Activated CD4-positive, alpha-beta memory T cell treated with anti-CD3 and anti-CD28 coated beads for 36 hours (primary cell): Measurements from ENCODE around the gene MAP2. TPM values are rescaled to one million over a fixed set of nuclear protein-coding genes. Genes with fewer than 3 reads are reported as not detected.

Source experiments
- CTCF ChIA-PET: fragments of 350-600 bp; sonication (Branson Sonifier 250); formaldehyde crosslinking; loops from one replicate; lab custom pipeline; 2021; ENCODE audit warnings: antibody characterized with exemption, inconsistent platforms; lab: Charles Lee
- POLR2A ChIA-PET: fragments of 350-600 bp; sonication (Branson Sonifier 250); formaldehyde crosslinking; loops from one replicate; lab custom pipeline; 2021; ENCODE audit warnings: antibody characterized with exemption; lab: Charles Lee
- DNase-seq: peaks from one replicate; pipeline ENCODE4 v3.0.0-alpha.2; 2020
- H3K27ac Mint-ChIP-seq: one replicate; pipeline ENCODE4 v1.8.0; 2021; ENCODE audit warnings: mixed read lengths
- H3K27me3 Mint-ChIP-seq: one replicate; pipeline ENCODE4 v1.8.0; 2021; ENCODE audit warnings: mixed read lengths
- H3K36me3 Mint-ChIP-seq: one replicate; pipeline ENCODE4 v1.8.0; 2021; ENCODE audit warnings: mixed read lengths
- H3K4me1 Mint-ChIP-seq: one replicate; pipeline ENCODE4 v1.8.0; 2021; ENCODE audit warnings: low read depth, mixed read lengths
- H3K4me3 Mint-ChIP-seq: one replicate; pipeline ENCODE4 v1.8.0; 2021; ENCODE audit warnings: mild to moderate bottlenecking, mixed read lengths
- H3K9me3 Mint-ChIP-seq: one replicate; pipeline ENCODE4 v1.8.0; 2021; ENCODE audit warnings: mixed read lengths
- intact Hi-C: fragments of 100-400 bp; cut with micrococcal nuclease; formaldehyde crosslinking; loops from one replicate; pipeline ENCODE4 v1.15.1; 2023
- total RNA-seq, 2 experiments: library from RNA; stranded (reverse); gene quantifications; one replicate each; pipeline ENCODE4 v1.2.3, GENCODE V29; 2021

The MAP2 gene
- total RNA-seq, 2 experiments from 2014 or later, result 0.07 to 0.27 TPM

- POLR2A ChIA-PET, result no interaction called here
Observed at GRCh38 chr2:209686448-209686847, 262.6 kb downstream of the MAP2 start.

DNA sequence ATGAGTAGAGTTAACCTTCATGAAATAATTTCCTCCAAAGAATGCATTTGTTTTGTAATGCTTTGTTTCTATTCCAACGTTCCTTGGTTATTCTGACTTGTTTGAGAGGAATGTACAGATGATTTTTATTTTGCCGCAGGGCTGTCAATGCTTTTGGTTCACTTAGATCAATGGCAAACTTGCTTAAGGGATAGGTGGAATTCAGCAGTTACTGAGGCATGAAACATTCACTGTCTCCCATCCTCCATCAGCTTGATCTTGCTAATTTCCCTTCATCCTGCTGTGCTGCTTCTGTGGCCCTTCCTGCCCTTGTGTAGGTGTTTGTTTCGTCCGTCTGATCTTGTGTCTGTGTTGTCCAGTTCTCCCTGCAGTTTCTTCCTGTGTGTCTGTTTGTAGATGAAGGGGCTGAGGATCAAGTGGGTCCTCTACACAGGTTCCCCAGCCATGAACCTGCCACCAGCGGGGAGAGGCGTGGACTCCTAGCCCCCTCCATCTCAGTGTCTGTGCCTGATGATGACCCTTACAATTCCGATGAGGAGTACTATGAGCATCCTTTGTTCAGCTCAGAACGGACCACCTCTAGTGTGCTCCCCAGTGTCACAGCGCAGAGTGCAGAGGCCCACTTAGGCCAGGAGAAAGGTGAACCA, 263.6 kb downstream of the MAP2 start:
- Mint-ChIP-seq H3K27me3 (no peaks in the 10 kb centered on the region), H3K9me3 (no peaks in the 10 kb centered on the region), H3K4me3 (no peak overlapping the region), H3K4me1 (no peaks in the 10 kb centered on the region), H3K27ac (no peak overlapping the region), H3K36me3 (no peaks in the 10 kb centered on the region)
- no peak for DNase-seq
- intact Hi-C loops, result no loop called here
- CTCF ChIA-PET, result no interaction called here
- POLR2A ChIA-PET, result no interaction called here

More at GRCh38 chr2:209686448-209686847, 262.6 kb downstream of the MAP2 start:
- no peak for DNase-seq
- Mint-ChIP-seq H3K27ac (no peak overlapping the region), H3K4me1 (no peaks in the 10 kb centered on the region), H3K27me3 (no peaks in the 10 kb centered on the region), H3K9me3 (no peaks in the 10 kb centered on the region), H3K4me3 (no peak overlapping the region), H3K36me3 (no peaks in the 10 kb centered on the region)
- CTCF ChIA-PET, result no interaction called here
- intact Hi-C loops, result no loop called here

GRCh38 chr2:209688385-209688784, 264.5 kb downstream of the MAP2 start:
- no peaks in the 10 kb centered on the region for H3K36me3 Mint-ChIP-seq
- no peak overlapping the region for H3K27ac Mint-ChIP-seq
- CTCF ChIA-PET, result no interaction called here
- DNase-seq, result no peak
- H3K27me3 Mint-ChIP-seq, result no peaks in the 10 kb centered on the region
- POLR2A ChIA-PET, result no interaction called here
- H3K9me3 Mint-ChIP-seq, result no peaks in the 10 kb centered on the region
- no peak overlapping the region for H3K4me3 Mint-ChIP-seq
- intact Hi-C loops, result no loop called here
- no peaks in the 10 kb centered on the region for H3K4me1 Mint-ChIP-seq

DNA sequence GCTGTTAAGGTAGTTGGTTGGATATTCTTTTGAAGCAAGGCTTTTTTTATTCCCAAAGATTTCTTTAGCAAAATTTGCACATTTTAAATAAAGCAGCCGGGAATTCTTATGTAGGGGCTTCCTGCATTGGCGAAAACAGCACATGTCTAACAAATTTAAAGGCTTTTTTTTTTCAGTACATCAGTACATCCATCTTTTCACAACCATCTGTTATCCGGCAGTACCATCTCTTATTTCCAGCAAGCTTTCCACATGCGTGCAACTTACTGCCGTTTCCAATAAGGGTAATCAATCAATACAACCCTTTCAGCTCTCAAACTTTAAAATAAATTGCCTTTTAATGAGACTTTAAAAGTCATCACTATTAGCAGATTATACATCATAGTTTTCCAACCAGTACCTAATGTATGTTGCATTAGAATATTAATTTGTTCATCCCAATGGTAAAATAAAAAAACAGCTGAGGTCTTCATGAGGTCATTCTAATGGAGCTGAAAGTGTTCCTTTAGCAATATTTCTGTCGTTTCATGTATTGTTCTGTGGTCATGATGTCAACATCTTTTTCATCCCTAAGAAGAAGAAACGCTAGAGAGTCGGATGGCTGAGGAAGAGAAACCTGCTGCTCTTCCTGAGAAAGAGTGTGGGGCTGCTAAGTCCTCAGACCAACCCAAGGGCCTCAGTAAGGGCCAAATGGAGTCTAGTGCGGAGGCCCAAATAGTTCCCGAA, 266.3 kb downstream of the MAP2 start:
- DNase-seq, result no peak
- ChIA-PET CTCF (no interaction called here), POLR2A (no interaction called here)
- no peaks in the 10 kb centered on the region for H3K36me3 Mint-ChIP-seq
- intact Hi-C loops, result no loop called here
- no peaks in the 10 kb centered on the region for H3K27me3 Mint-ChIP-seq
- no peak overlapping the region for H3K4me3 Mint-ChIP-seq
- H3K27ac Mint-ChIP-seq, result no peak overlapping the region
- H3K9me3 Mint-ChIP-seq, result no peaks in the 10 kb centered on the region
- no peaks in the 10 kb centered on the region for H3K4me1 Mint-ChIP-seq

DNA sequence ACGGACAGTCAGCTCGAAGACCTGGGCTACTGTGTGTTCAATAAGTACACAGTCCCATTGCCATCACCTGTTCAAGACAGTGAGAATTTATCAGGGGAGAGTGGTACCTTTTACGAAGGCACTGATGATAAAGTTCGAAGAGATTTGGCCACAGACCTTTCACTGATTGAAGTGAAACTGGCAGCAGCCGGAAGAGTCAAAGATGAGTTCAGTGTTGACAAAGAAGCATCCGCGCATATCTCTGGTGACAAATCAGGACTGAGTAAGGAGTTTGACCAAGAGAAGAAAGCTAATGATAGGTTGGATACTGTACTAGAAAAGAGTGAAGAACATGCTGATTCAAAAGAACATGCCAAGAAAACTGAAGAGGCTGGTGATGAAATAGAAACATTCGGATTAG, 270.9 kb downstream of the MAP2 start:
- peaks cover 6% of the 10 kb centered on the region for H3K4me1 Mint-ChIP-seq
- DNase-seq, result no peak
- no peaks in the 10 kb centered on the region for H3K36me3 Mint-ChIP-seq
- H3K27me3 Mint-ChIP-seq, result no peaks in the 10 kb centered on the region
- no peaks in the 10 kb centered on the region for H3K9me3 Mint-ChIP-seq
- ChIA-PET CTCF (no interaction called here), POLR2A (no interaction called here)
- no peak overlapping the region for H3K27ac Mint-ChIP-seq
- no peak overlapping the region for H3K4me3 Mint-ChIP-seq
- intact Hi-C loops, result no loop called here

DNA sequence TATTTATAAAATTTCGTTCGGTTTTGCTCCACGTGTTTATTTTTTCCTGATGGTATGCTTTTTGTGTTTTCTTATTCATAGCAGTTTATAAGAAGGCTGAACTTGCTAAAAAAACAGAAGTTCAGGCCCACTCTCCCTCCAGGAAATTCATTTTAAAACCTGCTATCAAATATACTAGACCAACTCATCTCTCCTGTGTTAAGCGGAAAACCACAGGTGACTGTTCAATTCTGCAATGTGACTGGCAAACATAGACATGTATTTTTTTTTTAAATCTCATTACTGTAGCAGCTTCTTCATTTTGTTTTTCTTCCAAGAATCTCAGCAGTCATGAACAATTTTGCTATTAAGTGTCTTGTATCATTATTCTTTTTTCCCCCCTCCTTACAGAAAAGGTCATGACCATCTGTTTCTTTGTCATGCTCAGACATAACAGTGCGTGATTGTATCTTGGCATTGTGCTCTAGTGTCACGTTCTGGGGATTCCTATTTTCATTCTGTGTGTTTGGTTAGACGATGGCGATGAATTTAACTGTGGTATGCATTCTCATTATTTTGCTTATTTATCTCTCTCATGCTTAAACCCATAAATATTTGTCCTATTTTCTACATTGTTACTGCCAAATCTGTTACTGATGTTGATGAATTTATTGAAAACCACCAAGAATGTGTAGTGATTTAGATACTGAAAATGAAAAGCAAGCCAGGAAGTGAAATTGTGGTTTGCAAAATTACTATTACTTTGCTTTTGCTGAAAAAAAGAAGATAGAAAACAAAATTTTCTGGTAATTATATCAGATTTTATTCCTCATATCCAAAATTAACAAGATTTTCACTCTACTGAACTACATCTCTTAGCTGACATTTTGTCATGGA, 273.2 kb downstream of the MAP2 start:
- H3K4me1 Mint-ChIP-seq, result peaks cover 6% of the 10 kb centered on the region
- no peak for DNase-seq
- no peaks in the 10 kb centered on the region for H3K27me3 Mint-ChIP-seq
- CTCF ChIA-PET, result no interaction called here
- no peak overlapping the region for H3K4me3 Mint-ChIP-seq
- no peak overlapping the region for H3K27ac Mint-ChIP-seq
- intact Hi-C loops, result no loop called here
- POLR2A ChIA-PET, result no interaction called here
- H3K36me3 Mint-ChIP-seq, result no peaks in the 10 kb centered on the region
- no peaks in the 10 kb centered on the region for H3K9me3 Mint-ChIP-seq

DNA sequence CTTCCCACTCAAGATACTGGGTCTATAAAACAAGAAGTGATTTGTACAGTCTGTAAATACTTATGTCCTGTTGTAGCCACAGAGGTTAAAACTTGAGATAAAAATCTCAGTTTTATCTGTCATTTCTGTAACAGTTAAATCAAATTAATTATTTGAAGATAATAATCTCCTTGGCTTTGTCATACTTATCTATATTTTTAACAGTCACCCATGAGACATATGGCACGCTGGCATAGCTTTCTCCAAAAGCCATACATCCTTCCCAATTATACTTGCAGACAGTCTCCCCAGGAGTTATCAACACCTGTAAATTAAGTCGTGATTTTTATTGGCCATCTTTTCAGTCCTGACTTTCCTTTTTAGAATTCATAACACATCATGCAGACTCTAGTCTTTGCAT, 278.9 kb downstream of the MAP2 start:
- H3K4me3 Mint-ChIP-seq, result no peak overlapping the region
- H3K9me3 Mint-ChIP-seq, result no peaks in the 10 kb centered on the region
- intact Hi-C loops, result no loop called here
- H3K36me3 Mint-ChIP-seq, result no peaks in the 10 kb centered on the region
- peaks cover 2% of the 10 kb centered on the region for H3K27me3 Mint-ChIP-seq
- H3K4me1 Mint-ChIP-seq, result no peaks in the 10 kb centered on the region
- POLR2A ChIA-PET, result no interaction called here
- CTCF ChIA-PET, result no interaction called here
- no peak overlapping the region for H3K27ac Mint-ChIP-seq
- DNase-seq, result no peak

- Mint-ChIP-seq H3K27me3 (no peaks in the 10 kb centered on the region), H3K9me3 (no peaks in the 10 kb centered on the region), H3K4me3 (no peak overlapping the region), H3K36me3 (no peaks in the 10 kb centered on the region), H3K4me1 (no peaks in the 10 kb centered on the region), H3K27ac (no peak overlapping the region)
- ChIA-PET CTCF (no interaction called here), POLR2A (no interaction called here)
- intact Hi-C loops, result no loop called here
- no peak for DNase-seq
Observed at GRCh38 chr2:209713219-209713618, 289.4 kb downstream of the MAP2 start.

GRCh38 chr2:209719034-209719433, 295.2 kb downstream of the MAP2 start:
- Mint-ChIP-seq H3K27ac (no peak overlapping the region), H3K36me3 (no peaks in the 10 kb centered on the region), H3K4me3 (no peak overlapping the region), H3K9me3 (no peaks in the 10 kb centered on the region), H3K4me1 (no peaks in the 10 kb centered on the region), H3K27me3 (no peaks in the 10 kb centered on the region)
- POLR2A ChIA-PET, result no interaction called here
- CTCF ChIA-PET, result no interaction called here
- intact Hi-C loops, result no loop called here
- no peak for DNase-seq

GRCh38 chr2:209721497-209721896, 297.6 kb downstream of the MAP2 start:
- no peak for DNase-seq
- H3K27ac Mint-ChIP-seq, result no peak overlapping the region
- H3K27me3 Mint-ChIP-seq, result no peaks in the 10 kb centered on the region
- H3K9me3 Mint-ChIP-seq, result no peaks in the 10 kb centered on the region
- ChIA-PET POLR2A (no interaction called here), CTCF (no interaction called here)
- no peaks in the 10 kb centered on the region for H3K4me1 Mint-ChIP-seq
- no peak overlapping the region for H3K4me3 Mint-ChIP-seq
- no peaks in the 10 kb centered on the region for H3K36me3 Mint-ChIP-seq
- intact Hi-C loops, result no loop called here

GRCh38 chr2:209726311-209726710, 302.5 kb downstream of the MAP2 start:
- H3K36me3 Mint-ChIP-seq, result no peaks in the 10 kb centered on the region
- intact Hi-C loops, result no loop called here
- ChIA-PET POLR2A (no interaction called here), CTCF (no interaction called here)
- no peaks in the 10 kb centered on the region for H3K27me3 Mint-ChIP-seq
- H3K4me1 Mint-ChIP-seq, result no peaks in the 10 kb centered on the region
- no peak overlapping the region for H3K27ac Mint-ChIP-seq
- H3K4me3 Mint-ChIP-seq, result no peak overlapping the region
- no peak for DNase-seq
- no peaks in the 10 kb centered on the region for H3K9me3 Mint-ChIP-seq

DNA sequence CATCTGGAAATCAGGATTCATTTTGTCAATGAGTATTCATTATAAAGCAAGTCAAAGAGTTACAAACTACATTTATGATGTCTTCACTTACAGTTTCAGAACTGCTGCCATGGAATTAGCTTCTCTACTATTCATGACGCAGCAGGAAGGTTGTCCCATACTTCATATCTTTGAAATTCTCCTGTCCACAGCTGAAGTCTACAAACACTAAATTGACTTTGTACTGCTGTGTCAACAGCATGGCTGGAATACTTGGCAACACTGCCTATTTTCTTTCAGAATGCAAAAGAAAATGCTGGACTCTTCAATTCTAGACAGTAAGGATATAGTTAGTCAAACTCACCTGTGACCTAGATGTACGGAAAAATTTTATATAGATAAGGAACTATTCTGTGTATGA, 303.2 kb downstream of the MAP2 start:
- Mint-ChIP-seq H3K4me3 (no peak overlapping the region), H3K27ac (no peak overlapping the region), H3K36me3 (no peaks in the 10 kb centered on the region), H3K27me3 (no peaks in the 10 kb centered on the region), H3K4me1 (no peaks in the 10 kb centered on the region), H3K9me3 (no peaks in the 10 kb centered on the region)
- DNase-seq, result no peak
- ChIA-PET POLR2A (no interaction called here), CTCF (no interaction called here)
- intact Hi-C loops, result no loop called here
